Naive thymus-derived CD8-positive, alpha-beta T cell (primary cell): ENCODE results near the gene LYZL6. TPM values are rescaled to one million over a fixed set of nuclear protein-coding genes. Genes with fewer than 3 reads are reported as not detected.
A peak's percentile ranks its signal among the peaks of the same experiment; 100 is the strongest.

Source experiments
- ATAC-seq, 2 donors: fragments of 150-1000 bp; cut with Tn5 transposase in 1 of 2; sonication (Bioruptor Pico), chemical (Tn5 transposase) in 1 of 2; 1 replicate in 1 of 2; 2 replicates in 1 of 2; pipeline ENCODE4 v1.10.0; 2021; ENCODE audit warnings: mild to moderate bottlenecking in 2 of 2, moderate library complexity in 2 of 2
- POLR2A ChIA-PET: fragments of 350-600 bp; sonication (Branson Sonifier 250); formaldehyde crosslinking; loops from one replicate; lab custom pipeline; 2021; ENCODE audit warnings: antibody characterized with exemption; lab: Charles Lee
- DNase-seq, 10 donors: peaks; one replicate each; pipeline versions ENCODE4 v3.0.0 to v3.0.0-alpha.2; 2020 to 2022
- H3K27ac Mint-ChIP-seq, 10 donors: one replicate each; pipeline ENCODE4 v1.8.0; 2020 to 2022; ENCODE audit warnings: mild to moderate bottlenecking in 10 of 10, mixed read lengths in 10 of 10, moderate library complexity in 4 of 10, inconsistent platforms in 1 of 10
- H3K27me3 Mint-ChIP-seq, 5 donors: one replicate each; pipeline ENCODE4 v1.8.0; 2021 to 2022; ENCODE audit warnings: mixed read lengths in 5 of 5
- H3K36me3 Mint-ChIP-seq, 3 donors: one replicate each; pipeline ENCODE4 v1.8.0; 2020 to 2022; ENCODE audit warnings: mixed read lengths in 3 of 3, mild to moderate bottlenecking in 2 of 3, inconsistent platforms in 1 of 3
- H3K4me1 Mint-ChIP-seq, 4 donors: one replicate each; pipeline ENCODE4 v1.8.0; 2021 to 2022; ENCODE audit warnings: mixed read lengths in 4 of 4
- H3K4me3 Mint-ChIP-seq, 10 donors: one replicate each; pipeline ENCODE4 v1.8.0; 2020 to 2022; ENCODE audit warnings: mild to moderate bottlenecking in 10 of 10, mixed read lengths in 10 of 10, moderate library complexity in 6 of 10, inconsistent platforms in 1 of 10
- H3K9me3 Mint-ChIP-seq, 9 donors: one replicate each; pipeline ENCODE4 v1.8.0; 2020 to 2022; ENCODE audit warnings: mixed read lengths in 9 of 9, mild to moderate bottlenecking in 3 of 9, inconsistent platforms in 1 of 9, moderate library complexity in 1 of 9
- polyA plus RNA-seq, 3 donors: library from polyadenylated mRNA; unstranded; fragments of 300-500 nt; fragmentation: Illumina TruSeq; gene quantifications; one replicate each; pipeline ENCODE4 v1.2.3, GENCODE V29; 2021
- total RNA-seq, 8 experiments: library from RNA in 2 of 8; stranded (reverse) in 2 of 8; gene quantifications; one replicate each; pipeline ENCODE4 v1.2.3 and lab custom pipeline; 2021 to 2026

Gene LYZL6, protein sequence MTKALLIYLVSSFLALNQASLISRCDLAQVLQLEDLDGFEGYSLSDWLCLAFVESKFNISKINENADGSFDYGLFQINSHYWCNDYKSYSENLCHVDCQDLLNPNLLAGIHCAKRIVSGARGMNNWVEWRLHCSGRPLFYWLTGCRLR
- total RNA-seq (not detected), polyA plus RNA-seq (not detected), total RNA-seq (lab: John Stamatoyannopoulos, UW) (0 to 0.08 (median 0) reads per million in 6 experiments)

DNA sequence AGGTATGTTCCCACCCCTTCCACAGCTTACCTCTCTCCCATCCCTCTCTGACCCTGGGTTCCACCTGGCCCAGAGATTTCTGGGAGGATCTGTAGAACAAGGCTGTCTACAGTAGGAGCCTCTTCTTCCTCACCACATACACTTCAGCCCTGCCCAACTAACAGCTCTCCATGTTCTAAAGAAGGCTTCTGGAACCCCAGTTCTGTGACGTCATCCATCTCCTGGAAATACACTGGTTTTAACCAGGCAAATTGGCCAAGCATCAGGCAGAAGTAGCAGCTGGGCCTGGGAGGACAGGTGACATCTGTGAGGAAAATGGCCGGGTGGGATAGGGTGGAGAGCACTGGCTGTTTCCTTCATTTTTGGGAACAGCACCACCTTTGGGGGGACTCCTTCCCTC is at the start of gene LYZL6:
LYZL6 (minus strand) TSS at position 177 of the 400 bp plus-strand sequence. CDS start 4,357 bp downstream, outside the sequence.
- Mint-ChIP-seq H3K27me3 (no peaks in the 10 kb centered on the region), H3K4me1 (peaks cover 0 to 9% (median 2%) of the 10 kb centered on the region in 4 donors), H3K9me3 (no peaks in the 10 kb centered on the region), H3K36me3 (no peaks in the 10 kb centered on the region), H3K4me3 (no peak within 1 kb of the TSS), H3K27ac (peak within 1 kb of the TSS in 4 of 10 donors; percentile 4 to 31 (median 24))
- POLR2A ChIA-PET: interaction anchor here (1.1 kb wide), 1 partner anchor 543 kb away, joined by 3 read pairs; the partner anchor contains the start of gene ZNHIT3
- ATAC-seq (no peak), DNase-seq (no peak)

DNA sequence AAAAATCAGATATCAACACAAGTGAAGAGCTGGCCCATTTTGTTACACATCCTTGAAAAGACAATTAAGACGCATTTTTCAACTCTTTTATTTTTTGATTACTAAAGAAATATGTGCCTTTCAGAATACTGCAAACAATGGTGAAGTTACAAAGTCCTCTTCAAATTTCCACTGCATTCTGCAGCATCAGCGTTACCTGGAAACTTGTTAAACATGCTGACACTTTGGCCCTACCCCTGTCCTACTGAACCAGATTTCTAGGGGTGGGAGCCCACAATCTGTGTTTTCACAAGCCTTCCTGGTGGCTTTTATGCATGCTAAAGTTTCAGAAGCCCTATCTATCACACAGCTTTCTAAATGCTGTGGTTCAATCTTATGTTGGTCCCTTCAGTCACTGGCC is 47.6 kb upstream of the LYZL6 start:
- Mint-ChIP-seq H3K4me3 (no peak overlapping the region), H3K27me3 (peaks cover 5 to 28% (median 10%) of the 10 kb centered on the region in 5 donors), H3K4me1 (peaks cover 0 to 5% (median 0%) of the 10 kb centered on the region in 4 donors), H3K36me3 (peaks cover 0 to 6% (median 0%) of the 10 kb centered on the region in 3 donors), H3K9me3 (peaks cover 0 to 20% (median 10%) of the 10 kb centered on the region in 9 donors), H3K27ac (no peak overlapping the region)
- DNase-seq: no peak
- no peak for ATAC-seq
- POLR2A ChIA-PET: no interaction called here

DNA sequence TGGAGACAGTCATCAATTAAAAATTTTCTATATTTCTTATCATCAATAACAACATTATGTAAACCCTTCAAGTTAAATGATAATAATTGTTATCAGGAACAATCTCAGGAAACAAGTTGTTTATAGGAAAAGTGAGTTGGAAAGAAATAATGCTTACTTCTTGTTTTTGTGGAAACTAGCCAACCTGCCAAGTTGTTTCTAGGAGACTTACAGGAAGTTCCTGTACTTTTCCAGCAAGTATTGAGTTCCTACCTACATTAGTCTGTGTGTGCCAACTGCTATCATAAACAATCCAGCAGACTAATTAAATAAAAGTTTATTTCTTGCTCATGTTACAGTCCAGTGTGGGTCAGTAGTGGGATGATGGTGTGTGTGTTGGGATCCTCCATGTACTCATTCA is 44.7 kb upstream of the LYZL6 start:
- Mint-ChIP-seq H3K27me3 (peaks cover 5 to 17% (median 12%) of the 10 kb centered on the region in 5 donors), H3K27ac (no peak overlapping the region), H3K4me3 (no peak overlapping the region), H3K9me3 (peaks cover 0 to 20% (median 8%) of the 10 kb centered on the region in 9 donors), H3K4me1 (no peaks in the 10 kb centered on the region), H3K36me3 (peaks cover 0 to 6% (median 0%) of the 10 kb centered on the region in 3 donors)
- DNase-seq: no peak
- no peak for ATAC-seq
- POLR2A ChIA-PET: no interaction called here

GRCh38 chr17:35986643-35987042 is 43.1 kb upstream of the LYZL6 start, which contains the start of gene CCL14:
Gene CCL14 (minus strand): TSS chr17:35986729. CDS start chr17:35986649, 80 bp downstream.
- Mint-ChIP-seq H3K4me1 (peaks cover 0 to 5% (median 0%) of the 10 kb centered on the region in 4 donors), H3K4me3 (no peak within 1 kb of the TSS), H3K27me3 (peaks cover 0 to 7% (median 2%) of the 10 kb centered on the region in 5 donors), H3K36me3 (peaks cover 0 to 4% (median 0%) of the 10 kb centered on the region in 3 donors), H3K9me3 (peaks cover 0 to 20% (median 8%) of the 10 kb centered on the region in 9 donors), H3K27ac (no peak within 1 kb of the TSS)
- POLR2A ChIA-PET: no interaction called here
- ATAC-seq (no peak), DNase-seq (no peak)

DNA sequence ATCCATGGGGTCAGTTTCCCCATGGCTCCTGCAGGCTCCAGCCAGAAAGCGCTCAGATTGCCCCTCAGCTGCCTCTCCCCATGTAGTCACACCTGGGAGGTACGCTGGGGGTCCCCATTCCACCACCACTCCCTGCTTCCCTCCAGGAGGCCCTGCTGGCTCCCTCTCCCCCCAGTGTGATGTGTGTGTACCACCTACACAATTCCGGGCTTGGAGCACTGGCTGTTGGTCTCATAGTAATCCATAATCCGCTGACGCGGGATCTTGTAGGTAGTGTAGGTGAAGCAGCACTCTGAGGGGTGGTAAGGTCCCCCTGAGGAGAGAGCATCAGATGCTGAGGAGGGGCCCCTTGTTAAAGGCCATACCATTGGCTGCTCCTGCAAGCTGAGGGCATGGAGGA is 40.6 kb upstream of the LYZL6 start:
- Mint-ChIP-seq H3K4me1 (peaks cover 0 to 5% (median 0%) of the 10 kb centered on the region in 4 donors), H3K36me3 (no peaks in the 10 kb centered on the region), H3K4me3 (no peak overlapping the region), H3K27ac (peak overlapping the region in 1 of 10 donors; percentile 71), H3K27me3 (peaks cover 0 to 14% (median 3%) of the 10 kb centered on the region in 5 donors), H3K9me3 (peaks cover 0 to 11% (median 5%) of the 10 kb centered on the region in 9 donors)
- POLR2A ChIA-PET: no interaction called here
- no peak for DNase-seq
- ATAC-seq: no peak

DNA sequence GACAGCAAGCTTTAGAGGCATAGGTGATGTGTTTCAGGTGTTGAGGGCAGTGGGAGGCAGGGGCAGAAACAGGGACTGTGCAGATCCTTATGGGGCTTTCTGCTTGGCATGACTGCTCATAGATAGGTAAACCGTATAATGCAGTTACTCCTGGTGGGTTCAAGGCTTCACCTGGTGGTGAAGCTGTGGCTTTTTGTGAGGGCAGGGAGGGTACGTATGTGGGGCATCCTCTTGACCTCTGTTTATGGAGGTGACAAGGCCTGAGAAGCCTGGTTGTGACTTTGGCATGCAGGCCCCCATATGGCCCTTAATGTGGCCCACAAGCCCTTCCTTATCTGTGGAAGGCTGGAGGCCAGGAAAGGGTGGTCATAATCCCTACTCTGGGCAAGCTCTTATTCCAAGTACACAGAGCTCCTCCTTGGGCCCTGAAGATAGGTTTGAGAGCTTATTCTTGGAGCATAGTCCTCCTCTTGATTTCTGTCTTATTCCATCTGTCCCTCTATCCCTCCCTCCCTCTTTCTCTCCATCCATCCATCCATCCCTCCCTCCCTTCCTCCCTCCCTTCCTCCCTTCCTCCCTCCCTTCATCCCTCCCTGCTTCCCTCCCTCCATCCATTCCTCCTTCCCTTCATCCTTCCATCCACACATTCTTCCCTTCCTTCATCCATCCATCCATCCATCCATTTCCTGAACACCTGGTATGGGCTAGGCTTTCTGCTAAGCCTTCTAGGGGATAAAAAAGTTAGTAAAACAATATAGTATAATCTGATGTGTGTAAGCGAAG is 39.1 kb upstream of the LYZL6 start:
- no peak overlapping the region for H3K4me3 Mint-ChIP-seq
- H3K27me3 Mint-ChIP-seq: peaks cover 0 to 27% (median 5%) of the 10 kb centered on the region in 5 donors
- H3K27ac Mint-ChIP-seq: peak overlapping the region in 1 of 10 donors; percentile 28
- ATAC-seq (no peak), DNase-seq (no peak)
- H3K4me1 Mint-ChIP-seq: peaks cover 0 to 5% (median 0%) of the 10 kb centered on the region in 4 donors
- POLR2A ChIA-PET: no interaction called here
- H3K36me3 Mint-ChIP-seq: no peaks in the 10 kb centered on the region
- no peaks in the 10 kb centered on the region for H3K9me3 Mint-ChIP-seq

DNA sequence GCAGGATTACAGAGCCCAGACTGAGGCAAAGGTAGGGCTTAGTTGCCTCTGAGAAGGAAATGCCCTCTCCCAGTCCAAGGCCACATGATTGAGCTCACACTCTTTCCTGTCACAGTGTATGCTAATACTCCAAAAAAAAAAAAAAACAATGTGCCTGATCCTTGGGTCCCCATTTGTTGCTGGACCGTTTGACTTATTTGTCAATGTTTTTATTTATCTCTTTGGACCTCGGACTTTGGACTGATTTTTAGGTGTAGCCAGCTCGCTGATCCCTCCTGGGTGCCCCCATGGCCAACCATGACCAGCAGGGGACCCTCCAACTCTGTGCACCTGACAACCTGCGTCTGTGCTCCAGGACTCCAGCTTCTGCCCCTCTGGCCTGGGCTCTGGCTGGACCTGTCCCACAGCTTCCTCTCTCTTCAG is 38.4 kb upstream of the LYZL6 start:
- Mint-ChIP-seq H3K27me3 (peaks cover 0 to 28% (median 5%) of the 10 kb centered on the region in 5 donors), H3K27ac (peak overlapping the region in 1 of 10 donors; percentile 28), H3K4me3 (no peak overlapping the region), H3K4me1 (peaks cover 0 to 5% (median 0%) of the 10 kb centered on the region in 4 donors), H3K36me3 (no peaks in the 10 kb centered on the region), H3K9me3 (no peaks in the 10 kb centered on the region)
- DNase-seq (peak in 1 of 10 donors; percentile 14), ATAC-seq (no peak)
- POLR2A ChIA-PET: interaction anchor here (0.7 kb wide), 1 partner anchor 8 kb away, joined by 4 read pairs; no protein-coding TSS in a partner anchor

DNA sequence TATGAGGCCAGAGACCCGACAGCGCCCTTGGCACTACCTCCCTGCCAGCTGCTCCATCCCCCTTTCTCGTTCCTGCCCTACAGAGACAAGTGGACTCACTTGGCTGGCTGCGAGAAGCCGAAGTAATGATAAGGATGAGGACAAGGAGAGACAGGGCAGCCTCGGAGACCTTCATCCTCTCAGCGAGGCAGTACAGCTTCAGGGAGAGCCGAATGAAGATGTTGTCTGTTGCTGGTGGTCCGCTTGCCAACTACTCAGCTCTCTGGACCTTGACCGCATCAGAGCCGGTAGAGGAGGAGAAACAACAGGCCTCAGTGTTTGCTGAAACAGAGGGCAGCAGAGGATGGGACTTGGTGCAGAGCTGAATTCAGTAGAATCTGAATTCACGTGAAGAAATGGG is 37.7 kb upstream of the LYZL6 start, which contains the start of gene CCL16:
CCL16 (minus strand) TSS at position 252 of the 400 bp plus-strand sequence; CDS start at position 175, 77 bp downstream.
- H3K9me3 Mint-ChIP-seq: no peaks in the 10 kb centered on the region
- no peaks in the 10 kb centered on the region for H3K36me3 Mint-ChIP-seq
- H3K27ac Mint-ChIP-seq: peak within 1 kb of the TSS in 2 of 10 donors; percentile 28 to 58
- H3K27me3 Mint-ChIP-seq: peaks cover 0 to 31% (median 8%) of the 10 kb centered on the region in 5 donors
- no peak within 1 kb of the TSS for H3K4me3 Mint-ChIP-seq
- peaks cover 0 to 9% (median 0%) of the 10 kb centered on the region in 4 donors for H3K4me1 Mint-ChIP-seq
- ATAC-seq: no peak
- POLR2A ChIA-PET: interaction anchor here (0.7 kb wide), 1 partner anchor 8 kb away, joined by 4 read pairs; no protein-coding TSS in a partner anchor
- no peak for DNase-seq

DNA sequence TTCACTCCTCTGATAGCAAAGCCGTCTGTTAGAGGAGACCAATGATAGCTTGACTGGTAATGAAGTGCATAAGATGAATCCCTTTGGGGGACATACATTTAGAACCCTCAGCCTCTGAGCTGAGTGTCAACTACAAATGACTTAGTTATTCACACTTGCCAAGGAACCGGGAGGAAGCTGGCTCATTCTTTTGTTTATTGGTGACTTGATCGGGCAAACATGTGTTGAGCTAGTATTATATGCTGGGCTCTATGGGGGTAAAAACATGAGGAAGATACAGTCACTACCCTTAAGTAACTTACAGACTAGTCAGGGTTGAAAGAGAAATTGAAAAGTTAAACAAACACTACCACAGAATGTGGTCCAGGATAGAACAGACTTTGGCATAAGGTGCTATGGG is 34.8 kb upstream of the LYZL6 start:
- POLR2A ChIA-PET: no interaction called here
- Mint-ChIP-seq H3K4me3 (no peak overlapping the region), H3K27me3 (peaks cover 0 to 24% (median 8%) of the 10 kb centered on the region in 5 donors), H3K9me3 (no peaks in the 10 kb centered on the region), H3K4me1 (peaks cover 0 to 13% (median 0%) of the 10 kb centered on the region in 4 donors), H3K27ac (no peak overlapping the region), H3K36me3 (no peaks in the 10 kb centered on the region)
- no peak for ATAC-seq
- DNase-seq: no peak

DNA sequence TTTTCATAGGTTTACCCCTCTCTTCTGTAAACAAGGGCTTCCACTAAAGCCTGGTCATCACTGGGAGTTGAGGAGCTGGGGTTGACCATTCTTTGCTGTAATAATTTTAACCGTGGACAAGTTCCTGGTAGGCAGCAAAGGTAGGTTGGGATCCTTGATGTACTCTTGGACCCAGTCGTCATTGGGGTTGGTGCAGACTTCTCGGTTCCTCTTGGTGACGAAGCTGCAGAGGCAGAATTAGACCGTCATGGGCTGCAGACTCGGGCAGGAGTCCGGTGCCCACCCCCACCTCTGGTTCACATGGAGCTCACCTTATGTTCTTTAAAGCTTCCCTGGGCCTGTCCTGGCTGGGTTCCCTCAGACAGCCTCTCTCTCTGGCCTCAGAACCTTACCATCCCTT is 34.0 kb upstream of the LYZL6 start:
- ATAC-seq: no peak
- POLR2A ChIA-PET: no interaction called here
- Mint-ChIP-seq H3K4me1 (peaks cover 0 to 13% (median 0%) of the 10 kb centered on the region in 4 donors), H3K27me3 (peaks cover 0 to 24% (median 8%) of the 10 kb centered on the region in 5 donors), H3K4me3 (no peak overlapping the region), H3K36me3 (no peaks in the 10 kb centered on the region), H3K9me3 (no peaks in the 10 kb centered on the region), H3K27ac (no peak overlapping the region)
- no peak for DNase-seq

- Mint-ChIP-seq H3K9me3 (no peaks in the 10 kb centered on the region), H3K36me3 (no peaks in the 10 kb centered on the region), H3K27me3 (peaks cover 0 to 14% (median 3%) of the 10 kb centered on the region in 5 donors), H3K27ac (peak overlapping the region in 1 of 10 donors; percentile 19), H3K4me1 (peaks cover 0 to 19% (median 0%) of the 10 kb centered on the region in 4 donors), H3K4me3 (no peak overlapping the region)
- DNase-seq: no peak
- POLR2A ChIA-PET: interaction anchor here (0.6 kb wide), 1 partner anchor 8 kb away, joined by 4 read pairs; no protein-coding TSS in a partner anchor
- no peak for ATAC-seq
Observed at GRCh38 chr17:35973333-35974260, 30.1 kb upstream of the LYZL6 start.

DNA sequence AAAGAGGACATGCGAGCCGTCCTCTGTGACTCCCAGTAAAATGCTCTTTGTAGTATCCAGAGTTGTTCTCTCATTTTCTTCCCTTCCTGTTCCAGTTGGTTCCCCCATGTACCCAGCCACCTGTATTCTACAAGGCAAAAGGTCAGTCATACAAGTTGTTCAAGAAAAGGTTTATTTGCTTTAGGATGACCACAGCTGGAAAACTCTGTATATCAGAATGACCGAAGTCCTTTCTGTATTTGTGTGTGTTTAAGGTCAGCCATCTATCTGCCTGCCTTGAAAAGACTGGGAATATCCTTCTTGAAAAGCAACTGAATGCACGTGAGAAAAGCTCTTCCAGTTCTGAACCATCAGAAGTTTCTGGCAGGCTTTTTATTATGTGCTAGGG is 29.4 kb upstream of the LYZL6 start:
- Mint-ChIP-seq H3K9me3 (no peaks in the 10 kb centered on the region), H3K4me1 (peaks cover 0 to 19% (median 0%) of the 10 kb centered on the region in 4 donors)

More for the DNA sequence above, 29.4 kb upstream of the LYZL6 start:
- POLR2A ChIA-PET: no interaction called here
- DNase-seq (no peak), ATAC-seq (no peak)
- no peak overlapping the region for H3K27ac Mint-ChIP-seq
- H3K27me3 Mint-ChIP-seq: peaks cover 0 to 8% (median 3%) of the 10 kb centered on the region in 5 donors
- no peaks in the 10 kb centered on the region for H3K36me3 Mint-ChIP-seq
- H3K4me3 Mint-ChIP-seq: no peak overlapping the region
